GM19240 (cell line): Measurements from ENCODE around the gene RXRA.
"Not testable (repeated sequence)": the region's sequence is repeated elsewhere in the genome, so short reads cannot be mapped to it uniquely, and the experiment has no call there.

ENCODE experiments used
- DNase-seq: peaks from one replicate; pipeline ENCODE4 v3.0.0; 2011; ENCODE audit warnings: low spot score; ENCODE audit not compliant: insufficient read length

The RXRA gene

DNA sequence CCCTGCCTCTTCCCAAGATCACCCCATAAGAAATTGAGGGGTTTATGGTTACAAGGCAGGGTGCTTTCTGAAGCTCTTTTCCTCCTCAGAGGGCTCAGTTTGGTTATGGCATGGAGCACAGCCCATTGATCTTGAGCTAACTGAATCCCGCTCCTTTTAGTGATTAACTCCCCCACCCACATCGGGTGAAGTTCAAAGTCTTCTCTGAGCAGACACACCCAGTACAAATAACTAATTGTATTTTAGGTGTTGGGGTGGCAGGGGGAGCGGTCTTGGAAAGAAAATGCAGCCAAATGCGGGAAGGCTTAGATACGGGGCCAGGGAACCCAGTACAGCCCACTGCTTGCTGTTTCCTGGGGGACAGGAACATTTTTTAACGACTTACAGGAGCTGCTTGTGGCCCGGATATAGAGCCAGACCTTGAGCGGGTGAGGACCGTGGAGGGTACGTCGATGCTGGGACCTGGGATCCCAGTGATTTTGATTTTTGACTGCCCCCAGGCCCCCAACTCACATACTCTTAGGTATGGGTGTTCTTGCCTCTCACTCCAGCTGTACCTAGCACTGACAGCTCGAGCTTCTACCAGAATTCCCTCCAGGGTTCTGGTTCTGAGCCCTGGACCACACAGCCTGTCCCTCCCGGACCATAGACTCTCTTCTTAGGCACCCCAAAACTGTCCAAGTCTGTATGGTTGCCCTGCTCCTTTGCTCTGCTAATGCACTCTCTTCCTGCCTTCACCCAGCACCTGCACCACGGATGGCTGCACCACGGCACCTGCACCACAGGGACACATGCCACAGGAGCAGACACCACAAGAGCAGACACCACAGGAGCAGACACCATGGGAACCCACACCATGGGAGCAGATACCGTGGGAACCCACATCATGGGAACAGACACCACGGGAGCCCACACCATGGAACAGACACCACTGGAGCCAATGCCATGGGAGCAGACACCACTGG, 18.3 kb upstream of the RXRA start:
- no peak for DNase-seq

DNA sequence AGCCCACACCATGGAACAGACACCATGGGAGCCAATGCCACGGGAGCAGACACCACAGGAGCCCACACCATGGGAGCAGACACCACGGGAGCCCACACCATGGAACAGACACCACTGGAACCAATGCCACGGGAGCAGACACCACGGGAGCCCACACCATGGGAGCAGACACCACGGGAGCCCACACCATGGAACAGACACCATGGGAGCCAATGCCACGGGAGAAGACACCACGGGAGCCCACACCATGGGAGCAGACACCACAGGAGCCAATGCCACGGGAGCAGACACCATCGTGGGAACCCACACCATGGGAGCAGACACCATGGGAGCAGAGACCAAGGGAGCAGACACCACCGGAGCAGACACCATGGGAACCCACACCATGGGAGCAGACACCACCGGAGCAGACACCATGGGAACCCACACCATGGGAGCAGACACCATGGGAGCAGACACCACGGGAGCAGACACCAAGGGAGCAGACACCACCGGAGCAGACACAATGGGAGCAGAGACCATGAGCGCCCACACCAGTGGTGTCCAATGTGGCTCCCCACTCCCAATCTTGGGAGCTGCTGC, 17.5 kb upstream of the RXRA start:
- DNase-seq, result not testable (repeated sequence)

DNA sequence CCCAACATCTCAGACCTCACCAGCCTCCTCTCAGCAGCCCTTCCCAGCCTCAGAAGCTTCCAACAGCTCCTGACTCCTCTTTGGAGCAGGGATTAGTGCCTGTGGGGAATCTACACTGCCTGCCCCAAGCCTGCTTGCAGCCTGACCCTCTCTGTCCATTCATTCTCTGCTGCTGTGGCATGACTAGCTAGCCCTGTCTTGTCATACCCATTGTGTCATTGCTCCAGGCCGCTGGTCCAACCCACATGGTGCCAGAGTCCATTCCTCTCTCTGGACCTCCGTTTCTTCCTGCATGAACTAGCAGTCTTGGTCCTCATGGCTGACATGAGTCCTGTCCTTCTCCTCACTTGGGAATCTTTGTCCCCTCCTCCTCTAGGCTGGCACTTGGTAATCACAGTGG, 12.8 kb upstream of the RXRA start:
- no peak for DNase-seq

DNA sequence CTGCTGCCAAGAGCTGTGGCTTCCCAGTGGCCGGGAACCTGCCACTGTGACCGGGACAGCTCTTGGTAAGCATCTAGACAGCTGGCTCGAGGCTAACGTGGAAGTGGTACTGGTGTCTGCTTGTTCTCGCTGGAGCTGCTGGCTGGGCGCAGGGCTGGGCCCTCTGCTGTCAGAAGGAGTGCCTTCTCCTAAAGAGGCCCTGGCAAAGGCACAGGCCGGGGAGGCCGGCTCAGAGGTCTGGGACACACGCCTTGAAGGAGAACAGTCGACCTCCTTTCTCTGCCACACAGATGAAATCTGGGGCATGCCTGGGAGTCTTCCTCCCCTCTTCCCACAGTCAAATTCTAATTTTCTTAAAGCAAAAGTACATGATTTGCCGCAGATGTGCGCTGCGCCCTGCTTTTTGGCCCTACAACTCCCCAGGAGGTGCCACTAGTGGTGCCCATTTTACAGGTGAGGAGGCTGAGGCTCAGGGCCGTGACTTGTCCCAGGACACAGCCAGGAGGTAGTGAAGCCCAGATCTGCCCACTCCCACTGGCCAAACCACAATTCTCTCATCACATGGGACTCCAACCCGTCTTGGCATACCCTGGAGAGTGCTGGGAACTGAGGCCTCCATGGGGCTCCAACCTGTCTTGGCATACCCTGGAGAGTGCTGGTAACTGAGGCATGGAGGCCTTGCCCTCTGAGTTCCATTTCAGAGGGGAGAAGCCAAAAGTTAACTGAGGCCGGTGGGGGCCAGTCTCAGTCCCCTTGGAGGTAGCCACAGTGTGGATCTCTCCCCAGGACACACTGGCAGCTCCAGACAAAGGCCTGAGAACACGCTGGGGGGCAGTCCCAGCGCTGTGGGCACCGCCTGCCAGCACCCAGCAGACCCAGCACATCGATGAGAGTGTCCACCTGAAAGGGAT, 12.0 kb upstream of the RXRA start:
- no peak for DNase-seq

DNA sequence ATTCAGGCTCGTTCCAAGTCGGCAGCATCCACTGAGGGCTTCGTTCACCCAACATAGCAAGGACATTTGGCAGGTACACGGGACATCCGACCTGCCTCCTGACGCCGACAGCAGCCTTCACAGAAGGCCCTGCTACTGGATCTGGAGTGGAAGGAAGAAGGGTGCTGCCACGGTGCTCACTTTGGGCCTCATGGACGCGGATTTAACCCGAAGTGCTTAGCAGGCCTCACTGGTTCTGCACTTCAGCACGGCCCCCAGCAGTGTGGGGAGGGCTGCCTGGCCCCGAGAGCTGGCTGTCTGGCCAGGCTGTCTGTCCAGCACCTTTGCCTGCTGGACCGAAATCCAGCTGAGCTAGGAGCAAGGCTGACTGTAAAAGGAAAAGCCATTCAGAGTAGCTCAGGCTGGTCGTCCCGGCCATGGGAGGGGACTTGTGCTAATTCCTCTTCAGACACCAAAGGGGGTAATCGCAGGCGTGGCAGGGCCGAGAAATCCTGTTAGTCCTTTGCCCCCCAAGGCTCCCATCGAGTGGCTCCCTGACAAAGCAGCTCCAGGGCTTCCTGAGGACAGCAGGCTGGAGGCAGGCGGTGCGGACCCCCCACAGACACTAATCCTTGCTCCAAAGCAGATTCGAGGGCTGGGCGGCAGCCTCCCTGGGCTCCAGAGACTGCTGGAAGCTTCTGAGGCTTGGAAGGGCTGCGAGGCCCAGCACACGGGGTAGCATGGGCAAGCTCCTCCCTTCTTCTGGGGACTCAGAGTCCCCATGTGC, 11.1 kb upstream of the RXRA start:
- DNase-seq, result no peak

DNA sequence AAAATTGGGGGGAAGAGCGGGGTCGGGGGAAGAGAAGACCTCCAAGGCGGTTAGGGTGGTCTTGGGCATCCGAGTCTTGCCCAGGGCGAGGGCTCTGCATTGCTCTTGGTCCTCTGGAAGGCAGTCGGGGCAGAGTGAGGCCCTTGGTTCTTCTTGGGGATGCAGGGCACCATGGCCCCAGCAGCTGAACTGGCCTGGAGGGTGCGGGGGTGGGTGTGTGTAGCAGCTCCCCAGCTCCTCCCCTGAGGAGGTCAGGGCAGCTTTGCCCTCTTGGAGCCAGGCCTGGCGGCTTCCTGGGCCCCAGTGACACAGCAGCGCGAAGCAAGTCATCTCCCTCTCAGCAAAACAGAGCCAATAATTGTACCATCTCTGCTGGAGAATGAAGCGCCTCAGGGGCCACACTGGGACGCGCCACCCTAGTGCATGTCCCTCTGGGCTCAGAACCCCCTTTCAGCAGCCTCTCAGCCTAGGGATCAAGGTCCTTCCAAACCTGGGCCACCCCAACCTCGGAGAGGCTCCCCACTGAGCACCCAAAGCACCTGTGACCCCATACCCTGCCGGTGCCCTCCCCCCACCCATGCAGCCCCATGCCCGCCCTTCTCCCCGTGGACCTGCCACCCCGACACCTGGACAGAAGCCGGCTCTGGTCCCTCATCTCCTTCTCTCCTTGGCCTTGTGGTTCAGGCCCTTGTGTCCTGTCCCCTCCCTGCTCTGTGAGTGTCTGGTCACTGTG, 10.4 kb upstream of the RXRA start:
- no peak for DNase-seq

DNA sequence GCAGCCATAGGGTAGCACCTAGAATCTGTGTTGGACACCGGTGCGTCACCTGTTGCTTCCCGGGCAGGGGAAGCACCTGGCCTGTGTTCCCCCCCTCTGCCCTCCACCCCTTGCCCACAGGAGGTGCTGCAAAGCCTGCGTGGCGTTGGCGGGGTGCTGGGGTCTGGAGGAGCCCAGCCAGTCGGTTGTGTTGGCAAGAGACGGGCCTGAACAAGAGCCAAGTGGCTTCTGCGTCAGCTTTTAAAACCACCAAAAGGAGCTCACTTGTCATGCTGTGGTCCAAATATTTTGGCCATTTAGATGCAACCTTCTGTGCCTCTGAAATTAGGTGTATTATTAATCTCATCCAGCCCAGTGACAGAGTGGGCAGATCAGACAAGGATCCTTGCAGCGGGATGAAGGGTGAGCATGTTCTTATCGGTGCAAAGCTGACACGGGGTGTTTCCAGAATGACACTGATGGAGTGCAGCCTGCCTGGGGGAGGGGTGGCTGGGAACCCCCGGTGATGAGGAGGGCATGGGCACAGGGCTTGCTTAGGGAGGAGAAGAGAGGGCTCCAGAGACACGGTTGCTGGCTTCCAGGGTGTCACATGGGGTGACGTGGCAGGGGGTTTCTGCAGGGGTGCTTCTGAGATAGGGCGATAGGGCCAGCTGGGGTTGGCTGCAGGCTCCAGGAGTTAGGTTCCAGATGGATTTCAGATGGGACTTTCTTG, 9.7 kb upstream of the RXRA start:
- DNase-seq, result no peak

DNA sequence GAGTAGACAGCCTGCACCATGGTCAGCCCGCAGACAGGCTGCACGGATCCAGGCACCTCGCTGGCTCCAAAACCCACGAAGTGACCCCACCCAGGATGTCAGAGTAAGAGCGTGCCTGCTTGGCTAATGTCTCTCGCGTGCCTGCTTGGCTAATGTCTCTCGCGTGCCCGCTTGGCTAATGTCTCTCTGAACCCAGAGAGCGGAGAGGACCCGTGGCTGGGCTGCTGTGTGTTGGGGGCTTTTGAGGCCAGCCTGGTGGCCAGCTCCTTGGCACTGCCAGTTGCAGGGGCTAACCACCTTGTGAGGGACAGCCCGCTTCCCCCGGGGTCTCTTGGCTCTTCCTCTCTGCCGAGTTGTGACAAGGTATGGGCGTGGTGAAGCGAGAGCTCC, 8.9 kb upstream of the RXRA start:
- no peak for DNase-seq

DNA sequence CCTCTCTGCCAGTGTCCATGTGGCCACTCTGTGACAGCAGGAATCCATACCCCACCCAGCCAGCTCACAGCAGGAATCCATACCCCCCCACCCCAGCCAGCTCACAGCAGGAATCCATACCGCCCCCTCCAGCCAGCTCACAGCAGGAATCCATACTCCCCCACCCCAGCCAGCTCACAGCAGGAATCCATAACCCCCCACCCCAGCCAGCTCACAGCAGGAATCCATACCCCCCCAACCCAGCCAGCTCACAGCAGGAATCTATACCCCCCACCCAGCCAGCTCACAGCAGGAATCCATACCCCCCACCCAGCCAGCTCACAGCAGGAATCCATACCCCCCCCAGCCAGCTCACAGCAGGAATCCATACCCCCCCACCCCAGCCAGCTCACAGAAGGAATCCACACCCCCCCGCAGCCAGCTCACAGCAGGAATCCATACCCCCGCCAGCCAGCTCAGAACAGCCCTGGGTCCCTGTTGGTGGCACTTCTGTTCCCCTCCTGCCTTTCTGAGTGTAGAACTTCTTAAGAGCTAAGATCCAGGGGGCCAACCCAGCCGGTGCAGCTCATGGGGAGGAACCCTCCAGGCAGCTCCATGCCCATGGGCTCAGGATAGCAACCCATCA, 8.4 kb upstream of the RXRA start:
- no peak for DNase-seq

DNA sequence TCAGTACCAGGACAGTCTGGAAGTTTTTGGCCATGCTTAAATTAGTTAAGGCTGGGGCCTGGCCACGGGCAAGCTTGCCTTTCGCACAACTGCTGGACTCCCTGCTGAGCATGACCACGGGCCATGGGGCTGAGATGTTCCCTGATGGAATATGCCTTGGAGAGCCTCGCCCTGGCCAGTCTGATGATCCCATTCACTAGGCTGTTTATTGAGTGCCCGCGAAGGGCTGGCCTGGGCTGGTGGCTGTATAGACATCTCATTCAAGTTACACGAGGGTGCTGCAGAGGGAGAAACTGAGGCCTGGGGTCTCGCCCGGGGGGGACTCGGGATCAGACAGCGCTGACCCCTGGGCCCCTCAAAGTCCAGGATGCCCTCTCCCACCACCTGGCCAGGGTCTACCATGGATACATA, 7.8 kb upstream of the RXRA start:
- no peak for DNase-seq

DNA sequence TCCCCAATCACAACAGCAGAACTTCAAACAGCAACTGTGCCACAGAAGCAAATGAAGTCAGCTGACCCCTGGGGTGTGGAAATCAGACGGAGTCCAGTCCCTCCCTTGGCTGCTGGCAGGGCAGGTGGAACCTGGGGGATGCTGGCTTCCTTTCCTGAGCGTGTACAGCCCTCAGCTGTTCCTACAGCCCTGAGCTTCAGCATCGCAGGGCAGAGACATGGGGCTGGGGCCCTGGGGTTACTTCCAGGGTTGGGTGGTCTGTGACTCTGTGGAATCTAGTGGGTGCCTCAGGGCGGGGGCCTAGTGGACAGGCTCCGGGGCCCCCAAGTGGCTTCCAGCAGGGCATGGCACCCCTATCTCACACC, 7.3 kb upstream of the RXRA start:
- no peak for DNase-seq

DNA sequence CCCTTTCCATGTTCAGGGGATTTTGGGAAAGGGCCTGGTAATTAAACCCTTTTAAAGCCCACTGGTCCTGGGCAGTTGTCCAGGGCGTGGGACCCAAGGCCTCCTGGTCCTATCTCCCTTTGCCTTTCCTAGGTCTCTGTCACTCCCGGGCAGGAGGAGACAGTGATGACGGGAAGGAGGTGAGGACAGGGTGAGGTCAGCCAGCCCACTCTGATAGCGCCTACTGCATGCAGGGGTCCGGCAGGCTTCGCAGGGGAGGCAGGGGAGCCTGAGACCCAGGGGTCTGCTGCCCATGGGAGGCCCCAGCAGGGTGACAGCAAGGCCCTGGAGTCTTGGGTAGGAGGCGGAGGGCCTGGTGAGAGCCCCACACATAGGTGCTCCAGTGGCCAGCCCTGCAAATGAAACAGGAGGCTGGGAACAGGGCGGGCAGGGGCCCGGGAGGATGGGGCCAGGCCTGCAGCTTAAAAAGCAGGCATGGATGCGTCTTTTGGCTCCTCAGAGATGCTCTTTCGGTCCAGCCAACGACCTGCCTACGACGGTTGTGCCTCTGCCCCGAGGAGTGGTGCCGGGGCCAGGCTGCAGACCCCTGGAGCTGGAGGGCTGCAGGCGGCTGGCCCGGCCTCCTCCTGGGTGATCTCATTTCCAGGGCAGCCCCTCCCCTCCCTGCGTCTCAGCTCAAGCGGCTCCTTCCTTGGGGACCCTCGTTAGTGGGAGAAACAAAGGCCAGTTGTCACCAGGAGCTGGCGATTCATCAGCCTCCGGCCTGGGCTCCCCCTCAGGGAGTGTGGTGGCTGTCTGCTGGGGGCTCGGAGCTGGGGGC, 6.7 kb upstream of the RXRA start:
- DNase-seq, result no peak

DNA sequence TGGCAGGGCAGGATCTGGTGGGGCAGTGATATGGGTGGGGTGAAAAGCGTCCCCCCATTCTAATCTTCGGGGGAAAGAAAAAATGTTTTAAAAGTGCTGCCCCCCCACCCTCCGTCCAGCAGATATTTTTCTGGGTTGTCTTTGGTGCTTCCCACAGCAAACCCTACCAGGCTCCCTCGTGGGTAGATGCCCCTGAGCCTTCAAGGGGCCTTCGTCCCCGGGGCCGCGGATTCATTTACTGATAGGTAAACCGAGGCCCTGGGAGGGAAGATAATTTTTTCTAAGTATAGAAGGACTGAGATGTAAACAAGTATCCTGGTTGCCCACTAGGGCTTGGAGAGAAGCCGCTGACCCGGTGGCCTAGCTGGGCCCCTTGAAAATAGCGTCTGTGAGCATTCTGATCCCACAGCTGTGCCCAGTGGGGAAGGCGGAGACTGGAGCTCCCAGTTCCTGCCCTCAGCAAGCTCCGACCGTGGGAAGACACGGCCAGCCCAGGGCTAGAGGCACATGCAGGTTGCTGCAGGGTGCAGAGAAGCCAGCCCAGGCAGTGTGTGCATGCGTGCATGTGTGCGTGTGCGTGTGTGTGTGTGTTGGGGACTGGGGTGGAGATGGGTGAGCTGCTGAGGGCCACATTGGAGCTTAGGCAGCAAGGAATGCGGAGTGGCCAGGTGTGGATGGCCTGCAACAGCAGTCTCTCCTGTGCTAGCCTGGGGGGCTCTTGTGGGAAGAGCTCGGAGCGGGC, 6.0 kb upstream of the RXRA start:
- no peak for DNase-seq

DNA sequence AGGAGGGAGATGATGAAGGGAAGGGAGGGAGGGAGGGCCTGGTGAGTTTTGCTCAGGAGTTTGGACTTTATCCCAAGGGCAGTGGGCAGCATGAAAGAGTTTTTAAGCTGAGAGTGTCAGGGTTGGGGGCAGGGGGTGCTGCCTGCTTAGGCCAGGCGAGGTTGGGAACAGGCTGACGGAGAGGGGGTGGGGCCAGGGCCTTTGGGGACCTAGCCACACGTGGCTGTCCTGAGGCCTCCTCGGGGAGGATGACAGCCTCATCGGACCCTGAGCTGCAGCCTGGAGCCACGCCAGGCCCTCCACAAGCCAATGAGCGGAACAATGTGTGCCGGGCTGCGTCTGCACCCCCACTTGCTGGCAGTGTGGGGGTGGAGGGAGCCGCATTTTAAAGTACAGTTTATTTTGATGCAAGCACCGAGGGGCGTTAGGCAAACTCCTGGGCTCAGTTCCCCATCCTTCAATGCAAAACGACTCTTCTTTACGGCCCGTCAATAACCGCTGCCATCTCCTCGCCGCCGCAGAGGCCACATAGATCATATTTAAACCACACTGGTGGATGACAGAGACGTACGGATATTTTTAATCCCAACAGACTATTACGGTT, 5.3 kb upstream of the RXRA start:
- no peak for DNase-seq

DNA sequence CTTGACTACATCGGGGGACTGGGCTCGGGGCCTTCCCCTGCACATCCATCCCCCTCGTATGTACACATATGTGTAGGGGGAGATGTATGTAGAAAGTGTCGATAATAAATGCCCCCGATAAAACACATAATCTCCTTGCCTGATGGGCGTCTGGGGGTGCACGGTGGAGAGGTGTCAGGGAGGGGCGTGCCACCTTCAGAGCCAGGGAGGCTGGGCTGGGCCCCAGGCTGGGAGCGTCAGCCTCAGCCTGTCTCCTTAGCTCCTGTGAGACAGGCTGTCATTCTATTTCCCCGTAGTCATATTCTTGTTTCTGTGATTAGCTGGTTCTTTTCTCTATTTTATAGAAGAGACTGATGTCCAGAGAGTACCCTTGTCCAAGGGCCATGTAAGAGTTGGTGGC, 4.7 kb upstream of the RXRA start:
- DNase-seq, result no peak

DNA sequence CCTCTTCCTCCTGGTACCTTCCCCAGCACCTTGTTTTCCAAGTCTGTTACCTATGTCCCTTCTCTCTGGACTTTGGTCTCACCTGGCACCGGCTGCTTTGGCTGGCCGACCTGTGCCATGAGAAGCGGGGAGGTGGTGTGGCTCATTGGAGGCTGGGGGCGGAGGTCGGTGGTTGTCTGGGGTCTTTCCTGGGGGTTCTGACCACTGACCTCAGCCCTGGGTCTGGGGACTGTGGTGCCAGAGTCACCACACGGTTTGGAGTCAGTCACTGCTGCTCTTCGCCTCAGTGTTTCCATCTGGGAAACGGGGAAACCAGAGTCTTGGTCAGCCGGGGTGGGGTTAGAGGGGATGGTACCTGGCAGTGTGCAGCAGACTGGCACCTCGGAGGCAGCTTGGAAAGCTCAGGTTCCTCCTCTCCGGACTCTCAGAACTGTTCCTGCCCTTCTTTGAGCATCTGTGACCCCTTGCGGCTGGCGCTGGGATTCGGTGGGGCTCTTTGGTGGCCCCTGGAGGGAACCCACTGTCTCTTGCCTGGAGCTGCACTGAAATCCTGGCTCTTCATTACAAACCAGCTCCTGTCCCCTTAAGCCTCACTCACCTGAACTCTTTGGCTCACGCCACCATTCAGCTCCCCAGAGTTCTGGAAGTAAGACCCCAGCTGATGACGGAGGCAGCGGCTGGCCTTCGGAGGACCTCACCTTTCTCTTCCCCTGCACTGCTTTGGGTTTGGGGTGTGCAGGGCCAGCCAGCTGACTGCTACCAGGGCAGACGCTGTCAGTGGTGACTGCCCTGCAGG, 4.1 kb upstream of the RXRA start:
- no peak for DNase-seq

DNA sequence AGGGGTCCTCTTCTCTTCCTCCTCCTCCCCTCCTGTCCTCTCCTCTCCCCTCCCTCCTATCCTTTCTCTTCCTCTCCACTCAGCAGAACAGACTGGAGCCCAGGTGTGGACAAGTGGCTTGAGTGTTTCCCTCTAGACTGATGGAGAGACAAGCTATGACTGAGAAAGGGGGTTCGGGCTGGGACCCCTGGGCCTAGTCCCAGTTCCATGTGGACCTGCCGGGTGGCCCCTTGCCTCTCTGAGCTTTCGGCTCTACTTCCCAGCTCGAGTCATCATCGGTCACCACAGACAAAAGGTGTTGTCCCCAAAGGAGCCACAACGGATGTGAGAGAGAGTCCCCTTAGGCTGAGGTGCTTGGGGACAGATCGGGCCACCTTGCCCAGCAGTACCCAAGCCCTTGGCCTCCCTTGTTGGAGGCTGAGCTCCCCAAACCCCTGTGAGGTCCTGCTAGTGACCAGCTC, 3.4 kb upstream of the RXRA start:
- DNase-seq, result no peak
